ENCODE data around the gene RPL18A. TPM values are rescaled to one million over a fixed set of nuclear protein-coding genes. Genes with fewer than 3 reads are reported as not detected.

RPL18A gene
- total and polyA plus RNA-seq, 2 of the 13 experiments (the other 11 are each of a cell fraction or from before 2014, with no cell fraction given) = 1,471 to 2,004 TPM

DNA sequence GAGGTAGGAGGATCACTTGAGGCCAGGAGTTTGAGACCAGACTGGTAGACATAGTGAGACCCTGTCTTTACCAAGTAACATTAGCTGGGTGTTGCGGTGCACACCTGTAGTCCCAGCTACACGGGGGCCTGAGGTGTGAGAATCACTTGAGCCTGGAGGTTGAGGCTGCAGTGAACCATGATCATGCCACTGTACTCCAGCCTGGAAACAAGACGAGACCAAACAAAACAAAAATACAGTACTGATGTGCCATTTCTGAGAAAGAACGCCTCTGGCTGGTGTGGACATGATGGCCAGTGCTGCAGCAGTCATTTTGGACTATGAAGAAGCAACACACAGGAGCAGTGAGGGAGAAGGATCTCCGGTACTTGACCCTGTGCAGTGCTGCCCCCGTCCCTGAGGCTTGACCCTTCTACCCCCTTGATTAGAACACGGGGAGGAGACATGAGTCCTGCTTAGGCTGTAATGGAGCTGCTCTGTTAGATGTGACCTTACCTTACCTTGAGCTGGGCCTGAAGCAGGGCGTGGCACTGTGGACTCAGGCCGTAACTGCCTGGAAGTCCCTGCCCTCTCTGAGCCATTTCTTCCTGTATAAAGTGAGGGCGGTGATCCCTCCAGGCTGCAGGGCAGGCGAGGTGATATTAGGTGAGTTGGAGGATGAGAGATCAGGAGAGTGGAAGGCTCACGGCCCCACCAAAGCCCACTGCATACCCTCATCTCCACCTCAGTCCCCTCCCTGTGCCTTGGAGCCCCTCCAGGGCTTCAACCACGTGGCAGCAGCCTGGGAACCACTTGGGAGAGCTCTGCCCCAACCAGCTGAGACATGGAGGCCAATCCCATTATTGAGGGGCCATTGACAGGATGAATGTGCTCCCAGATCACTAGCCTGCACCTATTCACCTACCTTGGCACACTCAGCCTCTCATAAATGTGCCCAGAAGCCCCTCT, 5.9 kb downstream of the RPL18A start (continued):
- TF ChIP-seq, protein P1, sequence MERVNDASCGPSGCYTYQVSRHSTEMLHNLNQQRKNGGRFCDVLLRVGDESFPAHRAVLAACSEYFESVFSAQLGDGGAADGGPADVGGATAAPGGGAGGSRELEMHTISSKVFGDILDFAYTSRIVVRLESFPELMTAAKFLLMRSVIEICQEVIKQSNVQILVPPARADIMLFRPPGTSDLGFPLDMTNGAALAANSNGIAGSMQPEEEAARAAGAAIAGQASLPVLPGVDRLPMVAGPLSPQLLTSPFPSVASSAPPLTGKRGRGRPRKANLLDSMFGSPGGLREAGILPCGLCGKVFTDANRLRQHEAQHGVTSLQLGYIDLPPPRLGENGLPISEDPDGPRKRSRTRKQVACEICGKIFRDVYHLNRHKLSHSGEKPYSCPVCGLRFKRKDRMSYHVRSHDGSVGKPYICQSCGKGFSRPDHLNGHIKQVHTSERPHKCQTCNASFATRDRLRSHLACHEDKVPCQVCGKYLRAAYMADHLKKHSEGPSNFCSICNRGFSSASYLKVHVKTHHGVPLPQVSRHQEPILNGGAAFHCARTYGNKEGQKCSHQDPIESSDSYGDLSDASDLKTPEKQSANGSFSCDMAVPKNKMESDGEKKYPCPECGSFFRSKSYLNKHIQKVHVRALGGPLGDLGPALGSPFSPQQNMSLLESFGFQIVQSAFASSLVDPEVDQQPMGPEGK (CRISPR knock-in tag; IDR thresholded peaks at IDR 0.05) = no peak
- TF ChIP-seq, protein P2, sequence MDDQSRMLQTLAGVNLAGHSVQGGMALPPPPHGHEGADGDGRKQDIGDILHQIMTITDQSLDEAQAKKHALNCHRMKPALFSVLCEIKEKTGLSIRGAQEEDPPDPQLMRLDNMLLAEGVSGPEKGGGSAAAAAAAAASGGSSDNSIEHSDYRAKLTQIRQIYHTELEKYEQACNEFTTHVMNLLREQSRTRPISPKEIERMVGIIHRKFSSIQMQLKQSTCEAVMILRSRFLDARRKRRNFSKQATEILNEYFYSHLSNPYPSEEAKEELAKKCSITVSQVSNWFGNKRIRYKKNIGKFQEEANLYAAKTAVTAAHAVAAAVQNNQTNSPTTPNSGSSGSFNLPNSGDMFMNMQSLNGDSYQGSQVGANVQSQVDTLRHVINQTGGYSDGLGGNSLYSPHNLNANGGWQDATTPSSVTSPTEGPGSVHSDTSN (CRISPR knock-in tag; IDR thresholded peaks at IDR 0.05; ENCODE audit: borderline replicate concordance) = no peak
- TF ChIP-seq PAF1 (CRISPR knock-in tag; IDR thresholded peaks at IDR 0.05) (peak; percentile 84; the same call in 1 of the 2 replicates), NFRKB (IDR thresholded peaks at IDR 0.05) (no peak), WIZ (CRISPR knock-in tag; IDR thresholded peaks at IDR 0.05) (no peak), PCBP1 (IDR thresholded peaks at IDR 0.05; ENCODE audit: borderline replicate concordance, low read depth, low read length) (no peak), ZNF354B (CRISPR knock-in tag; IDR thresholded peaks at IDR 0.05) (no peak), ZSCAN22 (CRISPR knock-in tag; IDR thresholded peaks at IDR 0.05) (no peak), MAFG (CRISPR knock-in tag; IDR thresholded peaks at IDR 0.05) (no peak)
- TF ChIP-seq, protein P3, sequence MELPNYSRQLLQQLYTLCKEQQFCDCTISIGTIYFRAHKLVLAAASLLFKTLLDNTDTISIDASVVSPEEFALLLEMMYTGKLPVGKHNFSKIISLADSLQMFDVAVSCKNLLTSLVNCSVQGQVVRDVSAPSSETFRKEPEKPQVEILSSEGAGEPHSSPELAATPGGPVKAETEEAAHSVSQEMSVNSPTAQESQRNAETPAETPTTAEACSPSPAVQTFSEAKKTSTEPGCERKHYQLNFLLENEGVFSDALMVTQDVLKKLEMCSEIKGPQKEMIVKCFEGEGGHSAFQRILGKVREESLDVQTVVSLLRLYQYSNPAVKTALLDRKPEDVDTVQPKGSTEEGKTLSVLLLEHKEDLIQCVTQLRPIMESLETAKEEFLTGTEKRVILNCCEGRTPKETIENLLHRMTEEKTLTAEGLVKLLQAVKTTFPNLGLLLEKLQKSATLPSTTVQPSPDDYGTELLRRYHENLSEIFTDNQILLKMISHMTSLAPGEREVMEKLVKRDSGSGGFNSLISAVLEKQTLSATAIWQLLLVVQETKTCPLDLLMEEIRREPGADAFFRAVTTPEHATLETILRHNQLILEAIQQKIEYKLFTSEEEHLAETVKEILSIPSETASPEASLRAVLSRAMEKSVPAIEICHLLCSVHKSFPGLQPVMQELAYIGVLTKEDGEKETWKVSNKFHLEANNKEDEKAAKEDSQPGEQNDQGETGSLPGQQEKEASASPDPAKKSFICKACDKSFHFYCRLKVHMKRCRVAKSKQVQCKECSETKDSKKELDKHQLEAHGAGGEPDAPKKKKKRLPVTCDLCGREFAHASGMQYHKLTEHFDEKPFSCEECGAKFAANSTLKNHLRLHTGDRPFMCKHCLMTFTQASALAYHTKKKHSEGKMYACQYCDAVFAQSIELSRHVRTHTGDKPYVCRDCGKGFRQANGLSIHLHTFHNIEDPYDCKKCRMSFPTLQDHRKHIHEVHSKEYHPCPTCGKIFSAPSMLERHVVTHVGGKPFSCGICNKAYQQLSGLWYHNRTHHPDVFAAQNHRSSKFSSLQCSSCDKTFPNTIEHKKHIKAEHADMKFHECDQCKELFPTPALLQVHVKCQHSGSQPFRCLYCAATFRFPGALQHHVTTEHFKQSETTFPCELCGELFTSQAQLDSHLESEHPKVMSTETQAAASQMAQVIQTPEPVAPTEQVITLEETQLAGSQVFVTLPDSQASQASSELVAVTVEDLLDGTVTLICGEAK (IDR thresholded peaks at IDR 0.05) = no peak
- TF ChIP-seq, protein P3 (CRISPR knock-in tag; IDR thresholded peaks at IDR 0.05) = no peak
- TF ChIP-seq, protein P4, sequence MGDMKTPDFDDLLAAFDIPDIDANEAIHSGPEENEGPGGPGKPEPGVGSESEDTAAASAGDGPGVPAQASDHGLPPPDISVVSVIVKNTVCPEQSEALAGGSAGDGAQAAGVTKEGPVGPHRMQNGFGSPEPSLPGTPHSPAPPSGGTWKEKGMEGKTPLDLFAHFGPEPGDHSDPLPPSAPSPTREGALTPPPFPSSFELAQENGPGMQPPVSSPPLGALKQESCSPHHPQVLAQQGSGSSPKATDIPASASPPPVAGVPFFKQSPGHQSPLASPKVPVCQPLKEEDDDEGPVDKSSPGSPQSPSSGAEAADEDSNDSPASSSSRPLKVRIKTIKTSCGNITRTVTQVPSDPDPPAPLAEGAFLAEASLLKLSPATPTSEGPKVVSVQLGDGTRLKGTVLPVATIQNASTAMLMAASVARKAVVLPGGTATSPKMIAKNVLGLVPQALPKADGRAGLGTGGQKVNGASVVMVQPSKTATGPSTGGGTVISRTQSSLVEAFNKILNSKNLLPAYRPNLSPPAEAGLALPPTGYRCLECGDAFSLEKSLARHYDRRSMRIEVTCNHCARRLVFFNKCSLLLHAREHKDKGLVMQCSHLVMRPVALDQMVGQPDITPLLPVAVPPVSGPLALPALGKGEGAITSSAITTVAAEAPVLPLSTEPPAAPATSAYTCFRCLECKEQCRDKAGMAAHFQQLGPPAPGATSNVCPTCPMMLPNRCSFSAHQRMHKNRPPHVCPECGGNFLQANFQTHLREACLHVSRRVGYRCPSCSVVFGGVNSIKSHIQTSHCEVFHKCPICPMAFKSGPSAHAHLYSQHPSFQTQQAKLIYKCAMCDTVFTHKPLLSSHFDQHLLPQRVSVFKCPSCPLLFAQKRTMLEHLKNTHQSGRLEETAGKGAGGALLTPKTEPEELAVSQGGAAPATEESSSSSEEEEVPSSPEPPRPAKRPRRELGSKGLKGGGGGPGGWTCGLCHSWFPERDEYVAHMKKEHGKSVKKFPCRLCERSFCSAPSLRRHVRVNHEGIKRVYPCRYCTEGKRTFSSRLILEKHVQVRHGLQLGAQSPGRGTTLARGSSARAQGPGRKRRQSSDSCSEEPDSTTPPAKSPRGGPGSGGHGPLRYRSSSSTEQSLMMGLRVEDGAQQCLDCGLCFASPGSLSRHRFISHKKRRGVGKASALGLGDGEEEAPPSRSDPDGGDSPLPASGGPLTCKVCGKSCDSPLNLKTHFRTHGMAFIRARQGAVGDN (CRISPR knock-in tag; IDR thresholded peaks at IDR 0.05) = peak; percentile 35

Data from HepG2 (cell line).